ENCODE measurements around the gene ACO2.
"Not testable (repeated sequence)": the region's sequence is repeated elsewhere in the genome, so short reads cannot be mapped to it uniquely, and the experiment has no call there.

The ACO2 gene

DNA sequence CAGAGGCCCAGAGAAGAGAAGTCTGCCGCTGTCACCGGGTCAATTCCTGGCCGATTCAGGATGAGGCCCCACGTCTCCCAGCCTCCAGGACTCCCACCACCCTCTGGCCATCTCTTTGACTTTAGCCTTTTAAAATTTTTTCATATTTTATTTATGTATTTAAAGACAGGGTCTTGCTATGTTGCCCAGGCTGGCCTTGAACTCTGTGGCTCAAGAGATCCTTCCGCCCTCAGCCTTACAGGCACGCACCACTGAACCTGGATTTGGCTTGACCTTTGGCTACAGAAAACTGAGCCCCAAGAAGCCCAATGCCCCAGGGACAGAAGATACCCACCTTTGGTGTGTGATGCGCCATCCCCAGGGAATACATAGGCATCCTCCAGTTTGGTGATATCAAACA lies 71.4 kb downstream of the ACO2 start:
- DNase-seq (ENCODE audit: low read depth in 2 of 2) = no peak

- DNase-seq (ENCODE audit: low read depth in 2 of 2) = no peak
These were observed 72.6 kb downstream of the ACO2 start for GRCh38 chr22:41541484-41541883.

- no peak for DNase-seq (ENCODE audit: low read depth in 2 of 2)
These were observed 73.3 kb downstream of the ACO2 start for GRCh38 chr22:41542224-41542623.

DNA sequence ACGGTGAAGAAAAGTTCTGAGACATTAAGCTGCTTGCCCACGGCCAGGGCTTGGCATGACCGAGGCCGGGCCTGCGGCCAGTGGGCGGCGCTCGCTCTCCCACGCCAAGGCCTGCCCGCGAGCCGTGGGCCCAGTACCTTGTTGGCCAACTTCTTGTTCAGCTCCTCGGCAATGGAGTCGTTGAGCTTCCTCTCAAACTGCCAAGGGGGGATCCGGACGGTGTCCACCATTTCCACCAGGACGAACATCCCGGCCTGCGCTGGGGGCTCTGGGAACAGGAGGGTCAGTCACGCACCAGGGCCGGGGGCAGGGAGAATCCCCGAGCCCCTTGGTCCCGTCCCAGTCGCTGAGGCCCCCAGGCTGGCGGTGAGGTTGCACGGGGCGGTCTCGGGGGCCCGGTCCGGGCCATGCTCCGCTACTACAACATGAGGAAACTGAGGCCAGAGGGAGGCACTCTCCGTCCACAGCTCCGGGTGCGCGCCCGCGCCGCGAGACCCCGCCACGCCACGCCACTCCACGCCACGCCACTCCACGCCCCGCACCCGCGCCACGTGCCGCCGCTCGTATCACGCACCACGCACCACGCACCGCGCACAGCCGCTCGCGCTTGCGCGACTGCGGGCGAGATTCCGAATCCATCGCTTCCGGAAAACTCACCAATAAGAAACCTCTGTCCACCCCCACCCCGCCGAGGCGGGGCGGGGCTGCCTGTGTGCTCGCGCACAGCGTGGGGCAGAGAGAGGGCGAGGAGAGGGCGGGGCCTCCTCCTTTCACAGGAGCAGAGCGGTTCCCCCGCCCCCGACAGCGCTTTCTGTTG lies 75.1 kb downstream of the ACO2 start, which contains the start of gene POLR3H:
TSS of gene POLR3H (minus strand) at position 617 of the 817 bp plus-strand sequence. CDS start at position 248, 369 bp downstream.
- peak; percentile 91 to 98 for DNase-seq (ENCODE audit: low read depth in 2 of 2)

DNA sequence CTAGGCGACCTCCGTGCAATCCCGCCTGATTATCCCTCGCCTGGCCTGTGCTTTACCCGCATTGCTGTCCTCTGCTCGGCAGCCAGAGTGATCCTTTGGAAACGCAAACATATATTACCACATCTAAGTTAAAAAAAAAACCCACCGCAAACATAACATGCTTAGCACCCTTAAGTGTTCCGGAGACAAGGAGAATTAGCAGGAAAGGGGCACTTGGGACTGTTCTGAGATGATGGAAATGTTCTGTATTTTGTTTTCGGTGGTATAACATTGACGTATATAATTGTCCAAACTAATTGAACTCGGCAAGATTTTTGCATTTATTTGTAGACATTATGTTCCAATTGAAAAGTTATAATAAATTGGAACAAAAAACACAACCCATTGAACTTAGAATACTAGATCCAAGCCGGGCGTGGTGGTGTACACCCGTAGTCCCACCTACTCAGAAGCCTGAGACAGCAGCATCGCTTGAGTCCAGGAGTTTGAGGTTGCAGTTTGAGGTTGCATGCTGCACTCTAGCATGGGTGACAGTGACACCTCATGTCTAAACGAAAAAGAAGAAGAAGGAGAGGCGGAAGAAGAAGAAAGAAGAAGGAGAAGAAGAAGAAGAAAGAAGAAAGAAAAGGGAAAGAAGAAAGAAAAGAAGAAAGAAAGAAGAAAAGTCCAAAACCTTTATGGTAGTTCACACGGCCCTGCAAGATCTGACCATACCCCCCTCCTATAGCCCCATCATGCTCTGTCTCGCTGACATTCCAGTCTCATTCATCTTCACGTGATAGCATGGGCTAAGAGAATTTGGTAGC lies 76.0 kb downstream of the ACO2 start:
- DNase-seq (ENCODE audit: low read depth in 2 of 2) = no peak

- DNase-seq (ENCODE audit: low read depth in 2 of 2) = no peak
These were observed 79.9 kb downstream of the ACO2 start for GRCh38 chr22:41548830-41549211.

DNA sequence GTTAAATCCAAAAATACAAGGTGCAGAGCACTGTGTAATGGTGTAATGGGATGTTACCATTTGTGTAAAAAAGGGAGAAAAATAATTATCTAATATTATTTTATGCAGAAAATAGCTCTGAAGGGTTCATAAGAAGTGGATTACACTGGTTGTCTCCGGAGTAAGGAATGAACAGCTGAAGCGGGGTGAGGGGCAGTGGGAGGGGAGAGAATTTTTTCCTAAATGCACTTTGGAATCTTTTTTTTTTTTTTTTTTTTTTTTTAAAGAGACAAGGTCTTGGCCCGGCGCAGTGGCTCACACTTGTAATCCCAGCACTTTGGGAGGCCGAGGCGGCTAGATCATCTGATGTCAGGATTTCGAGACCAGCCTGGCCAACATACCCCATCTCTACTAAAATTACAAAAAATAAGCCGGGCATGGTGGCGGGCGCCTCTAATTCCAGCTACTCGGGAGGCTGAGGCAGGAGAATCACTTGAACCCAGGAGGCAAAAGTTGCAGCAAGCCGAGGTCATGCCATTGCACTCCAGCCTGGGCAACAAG lies 82.1 kb downstream of the ACO2 start:
- DNase-seq (ENCODE audit: low read depth in 2 of 2) = no peak

DNA sequence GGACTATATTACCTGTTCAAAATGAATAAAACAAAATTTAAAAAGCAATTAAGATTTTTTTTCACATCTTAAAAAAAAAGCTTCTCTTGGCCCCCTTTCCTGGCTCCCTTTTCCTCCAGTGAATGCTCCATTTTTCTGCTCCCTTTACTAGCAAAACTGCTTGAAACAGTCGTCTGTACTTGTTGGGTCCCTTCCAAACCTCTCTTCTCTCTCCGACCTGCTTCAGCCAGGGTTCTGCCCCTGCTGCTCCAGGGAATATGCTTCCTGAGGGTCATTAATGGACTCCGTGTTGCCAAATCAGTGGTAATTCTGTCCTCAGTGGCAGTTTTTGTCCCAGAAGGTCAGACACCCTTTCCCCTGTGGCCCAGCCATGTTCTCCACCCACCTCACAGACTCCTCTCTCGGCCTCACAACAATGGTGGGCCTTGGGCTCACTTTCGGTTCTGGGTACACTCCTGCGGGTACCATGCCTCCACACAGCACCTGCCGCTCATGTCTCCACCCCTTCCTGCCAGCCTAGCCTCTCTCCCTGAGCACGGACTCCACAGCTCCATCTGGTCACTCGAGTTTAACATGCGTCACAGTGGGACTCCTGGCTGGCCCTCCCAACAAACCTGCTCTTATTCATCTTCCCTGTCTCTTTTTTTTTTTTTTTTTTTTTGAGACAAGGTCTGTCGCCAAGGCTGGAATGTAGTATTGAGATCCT lies 83.1 kb downstream of the ACO2 start:
- no peak for DNase-seq (ENCODE audit: low read depth in 2 of 2)

DNA sequence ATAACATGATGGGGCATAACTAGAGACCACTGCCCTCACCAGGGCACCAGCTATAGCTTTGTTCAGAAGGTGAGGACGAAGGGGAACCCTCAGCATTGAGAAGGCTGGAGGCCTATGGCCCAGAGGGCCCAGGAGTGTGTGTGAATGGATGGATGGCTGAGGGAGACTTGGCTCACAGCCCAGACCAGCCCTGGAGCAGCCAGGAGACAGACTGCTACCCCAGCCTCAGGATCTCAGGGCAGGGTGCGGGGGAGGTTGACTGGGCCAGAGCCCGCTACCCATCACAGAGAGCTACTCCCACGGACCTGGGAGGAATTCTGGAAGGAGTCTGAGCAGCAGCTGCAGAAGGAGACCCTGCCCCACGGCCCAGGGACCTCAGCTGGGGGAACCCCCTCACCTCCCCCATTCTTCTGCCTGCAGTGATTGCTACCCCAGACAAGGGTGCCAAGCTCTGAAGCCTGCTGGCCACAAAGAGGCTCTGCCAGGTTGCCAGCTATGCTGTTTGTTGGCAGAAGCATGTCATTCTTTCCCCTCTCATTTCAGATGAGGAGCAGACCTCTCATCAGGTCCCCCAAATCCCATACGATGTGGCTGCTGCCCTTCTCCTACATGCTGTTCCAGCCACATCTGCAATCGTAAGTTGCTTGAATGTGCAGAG lies 86.5 kb downstream of the ACO2 start:
- no peak for DNase-seq (ENCODE audit: low read depth in 2 of 2)

DNA sequence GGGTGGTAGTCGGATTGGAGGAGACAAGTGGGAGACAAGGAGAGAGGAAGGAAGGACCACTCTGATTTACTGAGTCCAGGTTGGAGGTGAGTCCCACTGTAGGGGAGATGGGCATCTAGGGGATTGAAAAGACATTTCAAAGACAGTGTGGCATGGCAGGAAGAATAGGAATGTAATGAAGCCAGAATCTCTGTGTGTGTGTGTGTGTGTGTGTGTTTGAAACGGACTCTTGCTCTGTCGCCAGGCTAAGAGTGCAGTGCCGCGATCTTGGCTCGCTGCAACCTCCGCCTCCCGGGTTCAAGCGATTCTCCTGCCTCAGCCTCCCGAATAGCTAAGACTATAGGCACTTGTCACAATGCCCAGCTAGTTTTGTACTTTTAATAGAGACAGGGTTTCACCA lies 87.6 kb downstream of the ACO2 start:
- DNase-seq (ENCODE audit: low read depth in 2 of 2) = no peak

DNA sequence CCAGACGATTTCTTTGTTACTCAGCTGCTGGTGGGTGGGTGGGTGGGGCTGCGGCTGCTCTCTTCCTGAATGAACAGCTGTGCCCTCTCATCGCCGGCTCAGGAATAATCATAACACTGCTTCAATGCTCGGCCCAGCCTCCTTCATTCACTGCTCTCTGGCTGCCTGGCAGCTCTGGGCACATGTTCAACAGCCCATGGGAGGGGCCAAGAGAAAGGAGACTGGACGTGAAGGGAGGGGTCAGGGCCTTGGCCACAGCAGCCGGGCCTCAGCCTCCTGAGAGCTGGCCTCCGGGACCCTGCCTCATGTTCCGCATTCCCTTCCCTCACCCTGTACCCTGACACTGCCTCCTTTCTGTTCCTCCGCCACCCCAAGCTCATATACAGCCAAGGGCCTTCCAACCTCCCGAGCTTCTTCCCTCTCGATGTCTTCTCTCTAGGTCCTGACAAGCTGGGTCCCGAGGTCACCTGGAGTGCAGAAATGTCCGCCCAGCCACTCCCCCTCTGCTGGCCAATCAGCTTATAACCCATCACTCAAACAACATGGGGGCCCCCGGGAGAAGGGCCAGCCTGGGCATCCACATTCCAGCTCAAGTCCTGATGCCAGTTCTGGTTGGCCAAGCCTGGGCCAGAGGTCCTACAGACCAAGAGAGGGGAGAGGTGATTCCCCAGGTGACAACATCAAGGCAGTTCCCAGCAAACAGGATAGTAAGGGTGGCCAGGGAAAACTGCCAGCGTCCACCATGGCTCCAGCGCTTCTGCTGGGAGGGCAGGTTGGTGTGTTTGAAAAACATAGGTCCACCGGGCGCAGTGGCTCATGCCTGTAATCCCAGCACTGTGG lies 88.7 kb downstream of the ACO2 start:
- no peak for DNase-seq (ENCODE audit: low read depth in 2 of 2)

DNA sequence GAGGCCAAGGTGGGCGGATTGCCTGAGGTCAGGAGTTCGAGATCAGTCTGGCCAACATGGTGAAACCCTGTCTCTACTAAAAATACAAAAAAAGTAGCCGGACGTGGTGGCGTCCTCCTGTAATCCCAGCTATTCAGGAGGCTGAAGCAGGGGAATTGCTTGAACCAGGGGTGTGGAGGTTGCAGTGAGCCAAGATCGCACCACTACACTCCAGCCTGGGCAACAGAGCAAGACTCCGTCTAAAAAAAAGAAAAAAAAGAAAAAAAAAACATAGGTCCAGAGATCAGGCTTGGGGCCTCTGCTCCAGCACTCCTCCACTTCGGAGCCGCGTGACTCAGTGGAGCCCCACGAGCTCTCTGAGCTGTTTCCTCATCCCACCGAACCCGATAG lies 89.3 kb downstream of the ACO2 start:
- not testable (repeated sequence) for DNase-seq (ENCODE audit: low read depth in 2 of 2)

DNA sequence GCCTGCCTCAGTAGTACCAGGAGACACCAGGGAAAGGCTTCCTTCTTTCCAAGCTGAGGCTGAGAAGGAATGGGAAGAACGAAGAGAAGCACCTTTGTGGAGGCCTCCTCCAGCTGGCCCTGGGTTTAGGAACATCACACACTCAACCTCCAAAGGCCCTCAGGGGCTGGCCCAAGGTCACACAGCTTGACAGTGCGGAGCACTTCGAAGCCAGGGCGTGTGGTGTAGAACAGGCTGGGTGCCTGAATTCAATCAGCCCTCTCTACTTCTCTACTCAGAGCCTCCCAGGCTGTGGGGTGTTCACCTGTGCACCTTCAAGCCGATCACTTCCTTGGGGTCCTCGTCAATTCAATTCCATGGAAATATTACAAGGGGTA lies 91.2 kb downstream of the ACO2 start:
- no peak for DNase-seq (ENCODE audit: low read depth in 2 of 2)

- DNase-seq (ENCODE audit: low read depth in 2 of 2) = no peak
These were observed 92.4 kb downstream of the ACO2 start for GRCh38 chr22:41561335-41561734.

GRCh38 chr22:41561788-41562187 lies 92.9 kb downstream of the ACO2 start:
- DNase-seq (ENCODE audit: low read depth in 2 of 2) = no peak

GRCh38 chr22:41562461-41562860 lies 93.5 kb downstream of the ACO2 start:
- no peak for DNase-seq (ENCODE audit: low read depth in 2 of 2)

DNA sequence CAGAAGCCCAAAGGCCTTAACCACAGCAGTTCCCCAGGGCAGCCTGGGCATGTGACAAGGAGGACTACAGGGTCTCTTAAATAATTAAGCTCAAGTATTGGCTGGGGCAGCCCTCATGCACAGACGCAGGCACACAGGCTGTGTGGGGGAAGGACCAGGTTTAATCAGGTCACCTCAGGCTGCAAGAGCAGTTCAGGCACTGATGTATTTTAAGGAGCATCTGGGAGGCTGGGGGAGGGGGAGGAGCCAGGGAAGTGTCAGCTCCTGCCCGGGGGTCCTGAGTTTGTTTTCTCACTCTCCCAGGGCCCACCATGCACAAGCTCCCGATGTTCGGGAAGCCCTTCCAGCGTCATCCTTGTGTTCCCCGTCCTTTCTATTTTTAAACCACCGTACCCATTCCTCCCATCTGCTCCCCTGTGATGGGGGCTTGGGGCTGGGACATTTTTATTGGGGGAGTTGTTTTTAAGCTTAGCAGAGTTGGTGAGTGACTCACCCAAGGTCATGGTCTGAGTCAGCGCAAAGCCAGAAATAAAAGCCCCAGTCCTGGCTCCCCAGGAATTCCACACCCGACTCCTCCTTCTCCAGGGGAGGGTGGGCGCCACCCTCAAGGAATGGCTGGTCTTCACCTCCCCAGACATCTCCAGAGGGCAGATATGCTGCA lies 94.3 kb downstream of the ACO2 start:
- DNase-seq (ENCODE audit: low read depth in 2 of 2) = no peak

DNA sequence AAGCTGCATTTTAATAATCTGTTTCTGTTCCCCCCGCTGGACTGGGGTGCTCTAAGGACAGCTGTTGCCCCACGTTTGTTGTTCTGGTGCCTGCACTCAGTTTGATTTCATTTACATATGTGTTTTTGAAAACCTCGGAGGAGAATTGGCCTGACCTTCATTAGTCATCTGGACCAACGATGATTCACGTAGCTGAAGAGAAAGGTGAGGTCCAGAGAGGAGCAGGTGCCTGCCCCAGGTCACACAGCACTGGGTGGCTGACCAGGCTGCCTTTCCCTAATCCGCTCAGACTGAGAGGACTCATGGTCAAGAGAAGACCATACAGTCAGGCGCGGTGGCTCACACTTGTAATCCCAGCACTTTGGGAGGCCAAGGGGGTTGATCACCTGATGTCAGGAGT lies 95.6 kb downstream of the ACO2 start:
- DNase-seq (ENCODE audit: low read depth in 2 of 2) = no peak

DNA sequence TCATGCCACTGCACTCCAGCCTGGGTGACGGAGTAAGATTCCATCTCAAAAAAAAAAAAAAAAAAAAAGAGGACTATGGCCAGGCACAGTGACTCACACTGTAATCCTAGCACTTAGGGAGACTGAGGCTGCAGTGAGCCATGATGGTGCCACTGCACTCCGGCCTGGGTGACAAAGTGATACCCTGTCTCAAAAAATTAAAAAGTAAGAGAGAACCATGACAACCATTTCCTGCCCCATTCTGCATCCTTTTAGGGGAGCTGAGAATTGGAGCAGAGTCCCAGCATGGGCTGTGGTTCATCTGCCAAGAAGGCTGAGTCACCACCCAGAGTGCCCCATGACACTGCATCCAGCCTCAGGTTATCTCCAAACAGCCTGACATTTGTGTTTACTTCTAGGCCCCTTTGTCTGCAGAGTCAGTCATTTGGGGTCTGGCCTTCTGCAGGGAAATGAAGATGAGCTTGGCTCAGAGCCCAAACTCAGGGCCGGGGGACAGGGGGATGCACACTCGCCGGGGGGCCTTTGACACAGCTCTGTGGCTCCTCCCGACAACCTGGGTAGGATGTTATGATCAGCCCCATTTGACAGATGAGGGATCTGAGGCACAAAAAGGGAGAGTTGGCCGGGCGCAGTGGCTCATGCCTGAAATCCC lies 96.6 kb downstream of the ACO2 start:
- no peak for DNase-seq (ENCODE audit: low read depth in 2 of 2)

DNA sequence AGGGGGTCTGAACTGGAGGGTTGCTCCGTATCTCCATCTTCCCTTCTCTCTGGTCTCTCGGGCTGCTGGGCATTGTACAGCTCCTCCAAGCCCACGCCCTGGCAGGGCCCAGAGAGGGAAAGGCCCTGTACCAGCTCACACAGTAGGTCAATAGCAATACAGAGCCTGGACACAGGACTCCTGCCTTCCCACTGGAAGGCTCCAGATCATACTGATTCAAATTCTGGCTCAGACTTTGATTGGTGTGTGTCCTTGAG lies 98.5 kb downstream of the ACO2 start:
- no peak for DNase-seq (ENCODE audit: low read depth in 2 of 2)

All from stimulated activated CD8-positive, alpha-beta memory T cell treated with anti-CD3 and anti-CD28 coated beads, Interleukin-7, amount 100 ng/mL, for 4 hours (primary cell).